Immature natural killer cell (primary cell): ENCODE measurements around the gene PREX1. TPM values are rescaled to one million over a fixed set of nuclear protein-coding genes. Genes with fewer than 3 reads are reported as not detected.
"Not testable (repeated sequence)": the region's sequence is repeated elsewhere in the genome, so short reads cannot be mapped to it uniquely, and the experiment has no call there.

ENCODE experiments used
- DNase-seq, 3 donors: peaks; one replicate each; pipeline ENCODE4 v3.0.0; 2022; ENCODE audit warnings: mixed read lengths in 1 of 3
- H3K27ac Mint-ChIP-seq, 6 donors: one replicate each; pipeline ENCODE4 v1.8.0; 2020; ENCODE audit warnings: mixed read lengths in 6 of 6, mild to moderate bottlenecking in 5 of 6, inconsistent platforms in 4 of 6, moderate library complexity in 3 of 6
- H3K27me3 Mint-ChIP-seq, 3 donors: one replicate each; pipeline ENCODE4 v1.8.0; 2020 to 2021; ENCODE audit warnings: low read depth in 3 of 3, mild to moderate bottlenecking in 3 of 3, mixed read lengths in 3 of 3, moderate library complexity in 3 of 3, inconsistent platforms in 1 of 3
- H3K36me3 Mint-ChIP-seq, 3 donors: one replicate each; pipeline ENCODE4 v1.8.0; 2020; ENCODE audit warnings: mixed read lengths in 3 of 3, inconsistent platforms in 2 of 3, mild to moderate bottlenecking in 2 of 3
- H3K4me1 Mint-ChIP-seq, 2 donors: one replicate each; pipeline ENCODE4 v1.8.0; 2020; ENCODE audit warnings: inconsistent platforms in 2 of 2, mild to moderate bottlenecking in 2 of 2, mixed read lengths in 2 of 2, moderate library complexity in 1 of 2
- H3K4me3 Mint-ChIP-seq, 5 donors: one replicate each; pipeline ENCODE4 v1.8.0; 2020; ENCODE audit warnings: mild to moderate bottlenecking in 5 of 5, mixed read lengths in 5 of 5, inconsistent platforms in 3 of 5, moderate library complexity in 3 of 5
- H3K9me3 Mint-ChIP-seq, 6 donors: one replicate each; pipeline ENCODE4 v1.8.0; 2020; ENCODE audit warnings: mild to moderate bottlenecking in 6 of 6, mixed read lengths in 6 of 6, inconsistent platforms in 4 of 6, moderate library complexity in 3 of 6
- polyA plus RNA-seq, 3 donors: library from polyadenylated mRNA; unstranded; fragments of 300-500 nt; fragmentation: Illumina TruSeq; gene quantifications; one replicate each; pipeline ENCODE4 v1.2.3, GENCODE V29; 2021

PREX1 gene
- polyA plus RNA-seq, 3 donors from 2014 or later = 30.5 to 94.3 (median 54.9) TPM

DNA sequence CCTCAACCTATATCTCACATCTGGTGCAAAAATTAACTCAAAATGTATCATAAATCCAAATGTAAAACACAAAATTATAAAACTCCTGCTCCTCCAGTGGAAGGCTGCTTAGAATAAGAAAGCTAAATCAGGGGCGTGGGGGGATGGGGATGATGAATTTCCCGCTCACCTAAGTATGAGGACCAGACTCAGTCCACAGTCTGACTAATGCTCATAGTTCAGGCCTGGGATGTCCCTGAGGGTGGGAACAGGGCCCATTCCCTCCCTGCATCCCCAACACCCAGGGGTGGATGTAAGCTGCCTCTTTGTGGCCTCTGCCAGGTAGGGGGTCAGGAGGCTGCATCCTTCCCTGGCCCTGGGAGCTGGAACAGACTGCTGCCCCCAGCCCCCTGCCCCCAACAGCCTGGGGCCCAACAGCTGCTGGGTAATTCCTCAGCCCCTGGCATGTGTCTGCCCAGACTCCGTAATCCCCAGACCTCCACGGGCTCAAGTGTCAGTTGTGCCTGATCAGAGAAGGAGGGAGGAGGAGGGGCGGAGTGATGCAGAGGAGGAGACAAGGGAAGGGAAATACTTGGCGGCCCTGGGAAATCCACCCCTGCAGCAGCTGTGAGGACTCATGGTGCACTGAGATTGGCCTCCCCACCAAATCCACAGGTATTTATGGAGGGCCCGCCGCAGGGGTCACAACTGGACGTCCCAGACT lies 224.5 kb downstream of the PREX1 start:
- Mint-ChIP-seq H3K9me3 (no peaks in the 10 kb centered on the region), H3K27ac (no peak overlapping the region), H3K27me3 (peaks cover 2 to 3% (median 3%) of the 10 kb centered on the region in 3 donors), H3K4me1 (no peaks in the 10 kb centered on the region), H3K36me3 (no peaks in the 10 kb centered on the region), H3K4me3 (no peak overlapping the region)
- no peak for DNase-seq

- H3K9me3 Mint-ChIP-seq = no peaks in the 10 kb centered on the region
- no peak for DNase-seq
- H3K36me3 Mint-ChIP-seq = no peaks in the 10 kb centered on the region
- no peak overlapping the region for H3K4me3 Mint-ChIP-seq
- peaks cover 2 to 7% (median 3%) of the 10 kb centered on the region in 3 donors for H3K27me3 Mint-ChIP-seq
- H3K27ac Mint-ChIP-seq = no peak overlapping the region
- no peaks in the 10 kb centered on the region for H3K4me1 Mint-ChIP-seq
Measured at GRCh38 chr20:48601798-48602197, 226.0 kb downstream of the PREX1 start.

- Mint-ChIP-seq H3K9me3 (no peaks in the 10 kb centered on the region), H3K4me3 (no peak overlapping the region), H3K4me1 (no peaks in the 10 kb centered on the region), H3K36me3 (no peaks in the 10 kb centered on the region), H3K27me3 (peaks cover 2 to 8% (median 3%) of the 10 kb centered on the region in 3 donors), H3K27ac (no peak overlapping the region)
- no peak for DNase-seq
Measured at GRCh38 chr20:48600470-48600945, 227.3 kb downstream of the PREX1 start.

GRCh38 chr20:48599748-48600469 lies 227.9 kb downstream of the PREX1 start:
- H3K4me3 Mint-ChIP-seq = no peak overlapping the region
- no peak for DNase-seq
- H3K27ac Mint-ChIP-seq = no peak overlapping the region
- H3K36me3 Mint-ChIP-seq = no peaks in the 10 kb centered on the region
- H3K27me3 Mint-ChIP-seq = peaks cover 2 to 12% (median 3%) of the 10 kb centered on the region in 3 donors
- no peaks in the 10 kb centered on the region for H3K9me3 Mint-ChIP-seq
- no peaks in the 10 kb centered on the region for H3K4me1 Mint-ChIP-seq

- no peaks in the 10 kb centered on the region for H3K4me1 Mint-ChIP-seq
- no peak for DNase-seq
- H3K36me3 Mint-ChIP-seq = no peaks in the 10 kb centered on the region
- peaks cover under 1 to 11% (median 2%) of the 10 kb centered on the region in 3 donors for H3K27me3 Mint-ChIP-seq
- no peak overlapping the region for H3K4me3 Mint-ChIP-seq
- no peaks in the 10 kb centered on the region for H3K9me3 Mint-ChIP-seq
- no peak overlapping the region for H3K27ac Mint-ChIP-seq
Measured at GRCh38 chr20:48599106-48599747, 228.6 kb downstream of the PREX1 start.

DNA sequence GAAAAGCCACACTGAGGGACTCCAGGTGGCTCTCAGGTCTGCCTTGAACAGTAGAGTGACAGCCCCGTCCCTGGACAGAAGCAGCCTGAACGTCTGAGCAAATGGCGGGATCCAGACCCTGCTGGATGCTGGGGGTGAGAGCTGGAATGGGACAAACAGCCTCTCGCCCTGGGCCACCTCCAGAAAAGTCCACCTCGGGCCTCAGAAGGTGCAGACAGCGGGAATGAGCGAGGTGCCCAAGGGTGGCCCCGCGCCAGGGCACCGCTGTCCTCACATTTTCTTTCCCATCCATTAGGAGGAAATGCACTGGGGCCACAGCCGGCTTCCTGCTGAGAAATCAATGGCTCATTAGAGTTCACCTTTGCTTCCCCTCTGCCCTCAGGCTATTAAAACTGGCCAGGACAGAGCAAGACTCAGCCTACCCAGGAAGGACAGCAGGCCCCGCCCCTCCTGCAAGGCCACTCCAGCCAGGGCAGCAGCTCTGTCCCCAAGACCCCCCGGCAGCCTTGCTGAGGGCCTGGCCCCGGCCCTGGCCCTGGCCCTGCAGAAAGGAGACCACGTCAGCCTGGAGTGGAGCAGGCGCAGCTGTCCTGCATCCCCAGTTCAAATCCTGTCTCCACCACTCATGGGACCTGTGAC lies 229.4 kb downstream of the PREX1 start:
- H3K27ac Mint-ChIP-seq = not testable (repeated sequence)

GRCh38 chr20:48597521-48598302 lies 230.1 kb downstream of the PREX1 start:
- Mint-ChIP-seq H3K27ac (no peak overlapping the region), H3K27me3 (peaks cover 0 to 11% (median 3%) of the 10 kb centered on the region in 3 donors), H3K4me3 (no peak overlapping the region), H3K9me3 (no peaks in the 10 kb centered on the region), H3K4me1 (no peaks in the 10 kb centered on the region), H3K36me3 (no peaks in the 10 kb centered on the region)
- no peak for DNase-seq

More for the DNA sequence above, 229.4 kb downstream of the PREX1 start:
- H3K36me3 Mint-ChIP-seq, H3K4me3 Mint-ChIP-seq, H3K9me3 Mint-ChIP-seq, H3K4me1 Mint-ChIP-seq, DNase-seq: not testable (repeated sequence)
- peaks cover 0 to 11% (median 2%) of the 10 kb centered on the region in 3 donors for H3K27me3 Mint-ChIP-seq

DNA sequence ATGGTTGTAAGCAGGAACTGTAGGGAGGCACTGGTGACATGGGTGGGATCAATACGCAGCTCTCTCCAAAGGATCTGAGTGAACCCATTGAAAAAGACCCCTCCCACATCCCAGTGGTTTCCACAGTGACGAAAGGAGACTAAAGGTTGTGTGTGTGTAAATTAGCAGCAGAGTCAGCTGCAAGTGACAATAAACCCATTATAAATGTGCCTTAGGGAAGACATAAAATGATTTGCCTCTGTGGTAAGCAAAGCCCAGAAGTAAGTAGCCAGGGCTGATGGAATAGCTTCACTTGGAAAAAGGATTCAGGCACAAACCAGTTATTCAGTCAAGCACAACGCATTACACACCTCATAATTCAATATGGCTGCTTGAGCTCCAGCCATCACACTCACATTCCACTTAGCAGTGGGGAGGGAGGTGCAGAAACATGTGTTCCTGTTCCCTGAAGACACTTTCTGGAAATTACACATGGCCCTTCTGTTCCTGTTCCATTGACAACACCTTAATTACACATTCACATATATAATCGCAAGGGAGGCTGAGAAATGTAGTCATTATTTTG lies 231.4 kb downstream of the PREX1 start:
- H3K4me3 Mint-ChIP-seq = no peak overlapping the region

GRCh38 chr20:48595495-48596333 lies 232.1 kb downstream of the PREX1 start:
- no peak overlapping the region for H3K27ac Mint-ChIP-seq
- DNase-seq = no peak
- no peaks in the 10 kb centered on the region for H3K36me3 Mint-ChIP-seq
- H3K9me3 Mint-ChIP-seq = no peaks in the 10 kb centered on the region
- H3K4me1 Mint-ChIP-seq = no peaks in the 10 kb centered on the region
- peaks cover 0 to 14% (median 3%) of the 10 kb centered on the region in 3 donors for H3K27me3 Mint-ChIP-seq
- no peak overlapping the region for H3K4me3 Mint-ChIP-seq

More for the DNA sequence above, 231.4 kb downstream of the PREX1 start:
- no peaks in the 10 kb centered on the region for H3K4me1 Mint-ChIP-seq
- H3K27me3 Mint-ChIP-seq = peaks cover 0 to 14% (median 3%) of the 10 kb centered on the region in 3 donors
- H3K27ac Mint-ChIP-seq = no peak overlapping the region
- no peaks in the 10 kb centered on the region for H3K9me3 Mint-ChIP-seq
- no peaks in the 10 kb centered on the region for H3K36me3 Mint-ChIP-seq
- no peak for DNase-seq

GRCh38 chr20:48594533-48594932 lies 233.3 kb downstream of the PREX1 start:
- Mint-ChIP-seq H3K4me1 (no peaks in the 10 kb centered on the region), H3K9me3 (no peaks in the 10 kb centered on the region)
- DNase-seq = no peak

GRCh38 chr20:48592107-48592940 lies 235.5 kb downstream of the PREX1 start:
- Mint-ChIP-seq H3K36me3 (no peaks in the 10 kb centered on the region), H3K9me3 (peaks cover 0 to 2% (median 0%) of the 10 kb centered on the region in 6 donors), H3K27me3 (peaks cover 0 to 16% (median 1%) of the 10 kb centered on the region in 3 donors), H3K4me1 (no peaks in the 10 kb centered on the region), H3K4me3 (no peak overlapping the region), H3K27ac (no peak overlapping the region)
- DNase-seq = no peak

More at GRCh38 chr20:48594533-48594932, 233.3 kb downstream of the PREX1 start:
- H3K4me3 Mint-ChIP-seq = no peak overlapping the region
- peaks cover 0 to 14% (median 1%) of the 10 kb centered on the region in 3 donors for H3K27me3 Mint-ChIP-seq
- no peaks in the 10 kb centered on the region for H3K36me3 Mint-ChIP-seq
- no peak overlapping the region for H3K27ac Mint-ChIP-seq
